Right ventricle myocardium inferior (tissue), 1 donor: ENCODE results near the gene NDUFAF5. TPM values are rescaled to one million over a fixed set of nuclear protein-coding genes. Genes with fewer than 3 reads are reported as not detected.

Experiments used
- ATAC-seq: fragments of 200-7000 bp; cut with Tn5 transposase; one replicate; pipeline ENCODE4 v1.9.1; 2020; ENCODE audit warnings: mild to moderate bottlenecking, moderate library complexity
- DNase-seq: peaks from one replicate; pipeline ENCODE4 v3.0.0; 2021; ENCODE audit errors: missing footprints
- intact Hi-C: fragments of 100-400 bp; cut with DNase I; formaldehyde crosslinking; loops from one replicate; pipeline ENCODE4 v1.11.0; 2022
- total RNA-seq: library from RNA; stranded (reverse); fragmentation: NEBNext Ultra II Directional; extraction: Animal tissue kit (Norgen Biotek cat#: 25700); gene quantifications from one replicate; pipeline ENCODE4 v1.2.1, GENCODE V29; 2021
- donor health status: DM: no; HTN: yes; CAD: no; lungs with severe emphysema.

Gene NDUFAF5
- total RNA-seq, 1 donor from 2014 or later = 71.6 TPM

DNA sequence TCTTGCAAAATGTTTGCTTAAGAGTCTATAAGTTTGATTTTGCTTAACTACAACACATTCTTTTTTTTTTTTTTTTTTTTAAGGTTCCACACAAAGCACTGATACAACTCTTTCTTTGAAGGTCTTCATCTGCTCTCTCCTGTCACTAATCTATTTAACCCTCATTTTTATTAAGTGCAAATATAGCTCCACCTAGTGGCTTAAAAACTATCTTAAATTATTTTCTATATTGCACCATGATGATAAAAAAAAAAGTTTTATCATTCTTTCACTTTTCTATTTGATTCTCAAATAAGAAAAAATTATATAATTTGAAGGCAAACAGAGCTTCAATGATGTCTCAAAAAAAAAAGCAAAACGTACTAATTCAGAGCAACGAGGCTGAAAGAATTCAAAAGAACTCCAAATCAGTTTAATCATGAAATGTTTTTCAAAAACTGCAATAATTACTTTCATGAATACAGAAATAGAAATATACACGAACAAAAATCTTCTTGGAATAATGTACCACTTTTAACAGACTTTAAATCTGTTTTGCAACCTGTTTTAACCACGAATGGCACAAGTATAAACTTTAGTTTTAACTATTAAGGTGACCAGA lies 12.9 kb upstream of the NDUFAF5 start:
- no peak for ATAC-seq
- no peak for DNase-seq
- intact Hi-C loops = loop anchor here (2.0 to 5.0 kb wide), 2 partner anchors 315 to 653 kb away; no protein-coding TSS in a partner anchor

DNA sequence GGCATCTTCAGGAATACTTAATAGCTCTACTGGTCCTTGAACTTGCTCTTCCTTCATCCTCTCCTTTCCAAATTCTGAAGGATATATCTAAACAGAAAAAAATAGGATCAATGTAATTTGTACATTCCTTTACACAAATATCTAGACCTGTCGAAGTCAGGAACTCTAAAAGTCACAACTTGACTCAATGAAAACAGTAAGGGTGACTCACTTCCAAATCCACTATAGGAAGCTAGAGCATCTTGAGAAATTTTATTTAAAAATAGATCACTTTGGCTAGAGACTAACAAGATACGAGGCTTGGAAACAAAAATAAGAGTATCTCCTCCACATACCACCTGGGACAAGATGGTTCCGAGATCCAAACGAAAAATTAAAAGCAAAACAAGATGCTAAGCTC lies 12.3 kb upstream of the NDUFAF5 start:
- ATAC-seq (no peak), DNase-seq (no peak)
- intact Hi-C loops = loop anchor here (2.0 to 5.0 kb wide), 2 partner anchors 315 to 654 kb away; no protein-coding TSS in a partner anchor

DNA sequence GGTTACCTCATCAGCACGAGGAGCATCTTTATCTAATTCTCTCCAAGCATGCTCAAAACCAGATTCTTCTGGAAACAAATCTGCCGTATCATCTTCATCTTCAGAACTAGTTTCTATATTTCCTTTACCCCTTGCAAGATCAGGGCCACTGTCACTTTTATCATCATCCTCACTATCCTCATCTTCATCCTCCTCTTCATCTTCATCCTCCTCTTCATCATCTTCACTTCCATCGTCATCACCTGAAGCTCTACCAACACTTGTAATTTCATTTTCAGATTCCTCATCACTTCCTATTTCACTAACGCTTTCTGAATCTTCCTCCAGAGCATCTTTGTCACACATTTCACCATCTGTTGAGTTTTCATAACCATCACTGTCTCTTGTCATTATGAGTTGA lies 9.0 kb upstream of the NDUFAF5 start:
- DNase-seq = no peak
- intact Hi-C loops = no loop called here
- ATAC-seq = no peak

DNA sequence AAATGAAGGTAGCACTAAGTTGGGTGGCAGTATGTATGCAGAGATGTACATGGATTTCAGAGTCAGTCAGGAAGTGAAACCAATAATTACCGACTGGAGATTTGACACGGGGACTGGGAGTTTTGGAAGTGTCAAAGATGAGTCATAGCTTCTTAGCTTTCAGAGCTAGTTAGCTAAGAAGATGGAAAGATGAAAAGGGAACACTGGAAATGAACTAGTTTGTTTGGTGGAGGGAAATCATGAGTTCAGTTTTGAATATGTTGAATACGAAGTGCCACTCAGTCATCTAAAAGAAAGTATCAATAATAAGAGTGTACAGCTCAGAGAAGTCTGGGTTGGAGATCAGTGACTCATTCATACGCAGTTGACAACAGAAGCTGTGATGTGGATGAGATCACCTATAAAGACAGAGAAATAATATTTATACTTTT lies 7.6 kb upstream of the NDUFAF5 start:
- ATAC-seq (no peak), DNase-seq (no peak)
- intact Hi-C loops = no loop called here

DNA sequence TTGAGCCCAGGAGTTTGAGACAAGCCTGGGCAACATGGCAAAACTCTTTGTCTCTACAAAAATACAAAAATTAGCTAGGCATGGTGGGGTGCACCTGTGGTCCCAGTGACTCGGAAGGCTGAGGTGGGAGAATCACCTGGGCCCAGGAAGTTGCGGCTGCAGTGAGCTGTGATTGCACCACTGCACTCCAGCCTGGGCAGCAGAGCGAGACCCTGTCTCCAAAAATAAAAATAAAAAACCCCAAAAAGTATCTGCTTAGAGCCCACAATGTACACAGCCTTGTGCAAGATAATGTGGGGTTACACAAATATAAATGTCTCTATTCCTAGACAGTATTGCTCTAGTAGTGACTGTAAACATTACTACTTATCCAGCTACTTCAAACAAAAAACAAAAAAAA lies 6.0 kb upstream of the NDUFAF5 start:
- ATAC-seq (no peak), DNase-seq (no peak)
- intact Hi-C loops = no loop called here

DNA sequence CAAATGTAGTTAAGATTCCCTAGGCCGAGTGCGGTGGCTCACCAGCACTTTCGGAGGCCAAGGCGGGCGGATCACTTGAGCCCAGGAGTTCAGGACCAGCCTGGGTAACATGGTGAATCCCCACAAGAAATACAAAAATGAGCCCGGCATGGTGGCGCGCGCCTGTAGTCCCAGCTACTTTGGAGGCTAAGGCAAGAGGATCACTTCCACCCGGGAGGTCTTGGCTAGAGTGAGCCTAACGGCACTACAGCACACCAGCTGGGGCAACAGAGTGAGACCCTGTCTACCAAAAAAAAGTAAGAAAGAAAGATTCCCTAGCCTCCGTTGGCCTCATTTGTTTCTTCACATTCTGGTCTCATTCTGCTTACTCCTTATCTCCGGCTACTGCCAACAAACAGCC lies 1.3 kb upstream of the NDUFAF5 start:
- ATAC-seq (no peak), DNase-seq (no peak)
- intact Hi-C loops = loop anchor here (5.0 kb wide), 1 partner anchor 46 kb away; no protein-coding TSS in a partner anchor

GRCh38 chr20:13784271-13784892 lies 446 bp upstream of the NDUFAF5 start:
- intact Hi-C loops = loop anchor here (5.0 kb wide), 1 partner anchor 47 kb away; no protein-coding TSS in a partner anchor
- no peak for ATAC-seq
- DNase-seq = no peak

GRCh38 chr20:13786143-13786828 lies 1.5 kb downstream of the NDUFAF5 start:
- DNase-seq (no peak), ATAC-seq (no peak)
- intact Hi-C loops = no loop called here

DNA sequence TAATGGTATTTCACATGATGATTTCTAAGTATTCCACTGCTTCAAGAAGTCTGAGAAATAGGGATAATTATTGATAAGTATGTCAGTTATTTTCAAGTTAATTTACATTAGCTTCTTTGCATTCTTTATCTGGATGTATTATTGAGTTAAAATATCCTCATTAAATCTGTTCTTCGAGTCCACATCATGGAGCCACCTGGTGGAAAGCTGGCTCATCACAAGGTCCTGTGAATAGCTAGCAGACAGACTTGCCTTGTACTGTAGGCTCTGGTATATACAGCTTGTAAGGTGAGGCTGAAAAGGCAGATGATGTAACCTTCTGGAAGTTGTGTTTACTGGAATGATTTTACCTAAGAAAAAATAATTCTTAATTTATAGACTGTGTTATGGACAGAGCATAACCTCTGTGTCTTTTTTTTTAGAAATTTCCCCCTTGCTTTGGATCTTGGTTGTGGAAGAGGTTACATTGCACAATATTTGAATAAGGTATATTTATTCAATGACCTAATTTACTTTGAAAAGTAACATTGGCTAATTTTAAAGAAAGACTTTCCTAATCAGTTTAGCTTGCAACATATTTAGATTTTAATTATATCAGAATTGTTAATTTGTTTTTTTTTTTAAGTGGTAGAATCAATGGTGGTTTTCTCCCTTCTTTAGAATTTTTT lies 3.5 kb downstream of the NDUFAF5 start:
- intact Hi-C loops = no loop called here
- DNase-seq (no peak), ATAC-seq (no peak)

DNA sequence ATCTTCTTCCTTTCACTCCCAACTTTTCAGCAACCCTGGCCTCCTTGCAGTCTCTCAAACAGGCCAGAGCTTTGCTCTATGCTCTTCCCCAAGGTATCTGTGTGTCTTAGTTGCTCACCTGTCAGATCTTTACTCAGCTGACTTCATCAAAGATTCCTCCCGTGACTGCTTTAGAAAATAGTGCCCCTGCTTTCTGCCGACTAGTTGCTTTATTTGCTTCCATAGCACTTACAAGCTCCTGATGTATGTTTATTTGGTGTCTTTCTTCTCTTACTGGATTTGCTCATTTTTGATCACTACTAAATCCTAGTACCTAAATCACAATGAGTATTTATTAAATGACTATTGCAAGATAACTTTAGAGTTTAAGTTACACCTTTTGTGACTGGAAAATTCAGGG lies 5.9 kb downstream of the NDUFAF5 start:
- intact Hi-C loops = no loop called here
- ATAC-seq (no peak), DNase-seq (no peak)

DNA sequence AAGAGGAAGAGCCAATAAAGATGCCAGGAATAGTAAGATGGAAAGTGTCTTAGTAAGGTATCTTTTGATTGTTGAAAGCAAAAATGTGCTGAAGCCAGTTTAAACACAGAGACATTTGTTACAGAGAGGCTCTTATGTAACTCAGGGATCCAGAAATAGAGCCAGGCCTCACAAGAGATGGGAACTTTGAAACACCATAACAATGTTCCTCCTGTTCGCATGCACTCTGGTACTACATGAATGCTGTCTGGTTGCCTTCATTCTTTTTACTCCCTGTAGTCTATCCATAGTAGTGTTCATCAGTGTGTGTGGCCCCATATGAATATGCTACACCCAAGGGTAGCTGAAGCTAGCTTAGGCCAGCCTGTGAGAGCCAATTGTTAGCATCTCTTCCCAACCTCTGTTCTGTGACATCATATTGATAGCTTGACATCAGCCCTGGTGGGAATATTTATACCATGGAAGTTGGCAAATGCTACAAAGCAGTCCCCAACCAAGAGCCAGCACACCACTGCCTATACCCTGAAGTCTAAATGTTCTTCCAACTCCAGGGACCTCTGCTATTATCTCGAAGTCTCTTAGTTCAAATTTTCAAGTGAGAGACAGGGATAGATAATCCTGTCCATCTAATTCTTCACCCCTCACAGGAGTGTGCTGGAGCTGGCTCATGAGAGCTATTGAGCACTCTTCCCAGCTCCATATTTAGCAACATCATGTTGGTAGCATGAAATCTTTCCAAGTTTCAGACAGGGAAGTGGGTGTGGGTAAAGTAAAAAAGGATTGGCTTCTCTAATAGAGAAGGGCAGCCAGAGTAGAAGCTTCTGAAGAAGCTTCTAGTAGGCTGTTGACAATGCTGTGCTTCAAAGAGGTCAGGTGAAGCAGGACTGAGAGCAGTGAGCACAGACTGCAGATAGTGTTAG lies 7.0 kb downstream of the NDUFAF5 start:
- DNase-seq (no peak), ATAC-seq (peak; percentile 88)
- intact Hi-C loops = no loop called here

DNA sequence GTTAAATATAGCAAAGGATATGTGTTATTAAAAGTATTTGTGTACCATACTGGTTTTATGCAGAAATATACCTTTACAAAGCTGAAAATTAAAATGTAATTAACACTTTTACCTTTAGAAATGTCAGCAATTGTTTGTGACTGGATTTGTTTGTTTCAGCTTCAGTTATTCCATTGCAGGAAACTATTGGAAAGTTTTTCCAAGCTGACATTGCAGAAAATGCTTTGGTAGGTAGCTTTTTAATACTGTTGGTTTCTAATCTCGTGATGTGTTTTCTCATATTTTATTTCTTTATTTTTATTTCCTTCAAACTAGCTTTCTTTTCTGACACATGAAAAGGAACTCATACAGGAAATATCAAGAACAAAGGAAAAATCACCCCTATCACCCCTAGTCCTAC lies 8.2 kb downstream of the NDUFAF5 start:
- ATAC-seq = no peak
- intact Hi-C loops = no loop called here

DNA sequence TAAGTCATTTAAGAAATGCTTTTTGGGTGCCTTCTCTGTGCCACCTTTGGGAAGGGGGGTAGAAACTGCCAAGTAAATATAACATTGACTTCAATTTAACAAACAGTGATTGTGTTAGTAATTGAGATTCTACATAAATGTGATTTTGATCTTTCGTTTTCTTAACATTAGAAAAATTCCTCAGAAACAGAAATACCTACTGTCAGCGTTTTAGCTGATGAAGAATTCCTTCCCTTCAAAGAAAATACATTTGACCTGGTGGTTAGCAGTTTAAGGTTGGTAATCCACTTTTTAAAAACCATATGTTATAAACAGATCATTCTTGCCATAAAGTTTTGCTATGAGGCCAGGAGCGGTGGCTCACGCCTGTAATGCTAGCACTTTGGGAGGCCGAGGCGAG lies 9.8 kb downstream of the NDUFAF5 start:
- no peak for ATAC-seq

More for the DNA sequence above, 8.2 kb downstream of the NDUFAF5 start:
- no peak for DNase-seq

GRCh38 chr20:13799040-13799439 lies 14.2 kb downstream of the NDUFAF5 start:
- ATAC-seq (no peak), DNase-seq (no peak)

More for the DNA sequence above, 9.8 kb downstream of the NDUFAF5 start:
- no peak for DNase-seq
- intact Hi-C loops = no loop called here

GRCh38 chr20:13799974-13800373 lies 15.1 kb downstream of the NDUFAF5 start:
- ATAC-seq (no peak), DNase-seq (no peak)
- intact Hi-C loops = no loop called here

More at GRCh38 chr20:13799040-13799439, 14.2 kb downstream of the NDUFAF5 start:
- intact Hi-C loops = no loop called here

DNA sequence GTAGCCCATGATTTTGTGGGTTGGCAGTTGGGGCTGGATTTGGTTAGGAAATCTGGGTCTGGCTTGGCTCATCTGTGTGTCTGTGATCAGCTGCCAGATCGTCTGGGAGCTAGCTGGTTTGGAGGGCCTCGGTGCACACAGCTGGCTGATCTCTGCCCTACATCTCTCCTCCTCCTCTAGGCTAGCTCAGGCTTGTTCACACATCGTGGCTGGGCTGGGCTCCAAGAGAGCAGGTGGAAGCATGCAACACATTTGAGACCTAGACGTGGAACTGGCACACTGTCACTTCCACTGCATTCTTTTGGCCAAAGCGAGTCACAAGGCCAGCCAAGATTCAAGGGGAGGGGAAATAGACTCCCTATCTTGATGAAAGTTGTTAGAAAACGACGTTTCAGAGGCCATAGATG lies 15.9 kb downstream of the NDUFAF5 start:
- peak; percentile 96 for DNase-seq
- intact Hi-C loops = no loop called here

GRCh38 chr20:13809373-13809772 lies 24.5 kb downstream of the NDUFAF5 start:
- ATAC-seq (no peak), DNase-seq (no peak)
- intact Hi-C loops = no loop called here

More for the DNA sequence above, 15.9 kb downstream of the NDUFAF5 start:
- peak; percentile 100 for ATAC-seq

DNA sequence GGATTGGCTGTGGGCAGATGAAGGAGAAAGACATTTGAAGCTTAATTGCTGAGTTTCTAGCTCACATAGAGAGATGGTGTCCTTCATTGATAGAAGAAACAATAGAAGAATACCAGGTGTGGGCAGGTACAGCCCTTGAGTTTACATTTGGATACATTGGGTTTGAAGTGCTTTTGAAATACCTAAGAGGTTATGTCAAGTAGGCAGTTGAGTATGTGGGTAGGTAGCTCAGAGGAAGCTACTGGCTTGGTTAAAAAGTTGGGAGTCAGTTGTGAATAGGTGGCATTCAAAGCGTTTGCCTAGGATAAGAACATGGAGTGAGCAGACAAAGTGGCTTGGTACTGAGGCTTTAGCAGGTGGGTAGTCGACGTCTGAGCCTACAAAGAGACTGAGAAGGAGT lies 25.0 kb downstream of the NDUFAF5 start:
- ATAC-seq (no peak), DNase-seq (no peak)
- intact Hi-C loops = no loop called here
